Lower lobe of right lung (tissue), 2 donors: Measurements from ENCODE around the gene SLC26A3. TPM values are rescaled to one million over a fixed set of nuclear protein-coding genes. Genes with fewer than 3 reads are reported as not detected.

Source experiments
- ATAC-seq, 2 donors: fragments of 200-7000 bp; cut with Tn5 transposase; one replicate each; pipeline ENCODE4 v1.9.1; 2020 to 2022; ENCODE audit warnings: mild to moderate bottlenecking in 2 of 2, moderate library complexity in 2 of 2
- DNase-seq: peaks from one replicate; pipeline ENCODE4 v3.0.0-alpha.2; 2020
- H3K27ac ChIP-seq: fragments of 200-600 bp; one replicate; pipeline ENCODE4 v1.8.0; 2022
- H3K27me3 ChIP-seq: fragments of 200-600 bp; one replicate; pipeline ENCODE4 v1.8.0; 2022; ENCODE audit warnings: low read depth
- H3K36me3 ChIP-seq: fragments of 200-600 bp; one replicate; pipeline ENCODE4 v1.8.0; 2022; ENCODE audit warnings: mild to moderate bottlenecking
- H3K4me1 ChIP-seq: fragments of 200-600 bp; one replicate; pipeline ENCODE4 v1.8.0; 2022
- H3K4me3 ChIP-seq: fragments of 200-600 bp; one replicate; pipeline ENCODE4 v1.8.0; 2022; ENCODE audit warnings: mild to moderate bottlenecking
- H3K9me3 ChIP-seq: fragments of 200-600 bp; one replicate; pipeline ENCODE4 v1.8.0; 2022
- CTCF ChIP-seq: fragments of 200-600 bp; IDR thresholded peaks from one replicate; pipeline ENCODE4 v1.8.0; 2022; ENCODE audit warnings: antibody characterized with exemption, mild to moderate bottlenecking
- intact Hi-C: fragments of 100-400 bp; cut with DNase I; formaldehyde crosslinking; loops from one replicate; pipeline ENCODE4 v1.11.0; 2022
- total RNA-seq: library from RNA; stranded (reverse); fragmentation: NEBNext Ultra II Directional; extraction: Animal tissue kit (Norgen Biotek cat#: 25700); gene quantifications from one replicate; pipeline ENCODE4 v1.2.1, GENCODE V29; 2021
- donor health status: DM: no; HTN: yes; CAD: no; lungs with severe emphysema.

Gene SLC26A3
- total RNA-seq, 1 donor from 2014 or later = not detected

- no peak overlapping the region for H3K27ac ChIP-seq
- H3K4me3 ChIP-seq = no peak overlapping the region
- intact Hi-C loops = no loop called here
- no peak for TF ChIP-seq CTCF
- no peaks in the 10 kb centered on the region for H3K9me3 ChIP-seq
- ATAC-seq (no peak), DNase-seq (no peak)
- no peaks in the 10 kb centered on the region for H3K4me1 ChIP-seq
- no peaks in the 10 kb centered on the region for H3K27me3 ChIP-seq
- H3K36me3 ChIP-seq = no peaks in the 10 kb centered on the region
Measured at GRCh38 chr7:107846324-107846723, 43.3 kb upstream of the SLC26A3 start.

GRCh38 chr7:107843184-107843583, 40.2 kb upstream of the SLC26A3 start:
- intact Hi-C loops = no loop called here
- H3K36me3 ChIP-seq = no peaks in the 10 kb centered on the region
- TF ChIP-seq CTCF = no peak
- no peaks in the 10 kb centered on the region for H3K4me1 ChIP-seq
- no peaks in the 10 kb centered on the region for H3K27me3 ChIP-seq
- no peak overlapping the region for H3K4me3 ChIP-seq
- DNase-seq (no peak), ATAC-seq (no peak)
- no peak overlapping the region for H3K27ac ChIP-seq
- H3K9me3 ChIP-seq = no peaks in the 10 kb centered on the region

- Histone ChIP-seq H3K27ac (no peak overlapping the region), H3K36me3 (no peaks in the 10 kb centered on the region), H3K9me3 (no peaks in the 10 kb centered on the region), H3K4me1 (no peaks in the 10 kb centered on the region), H3K27me3 (peaks cover 3% of the 10 kb centered on the region), H3K4me3 (no peak overlapping the region)
- ATAC-seq = no peak
- TF ChIP-seq CTCF = no peak
- intact Hi-C loops = no loop called here
- no peak for DNase-seq
Measured at GRCh38 chr7:107842213-107842612, 39.2 kb upstream of the SLC26A3 start.

GRCh38 chr7:107838816-107839565, 36.0 kb upstream of the SLC26A3 start:
- DNase-seq = no peak
- no peak overlapping the region for H3K4me3 ChIP-seq
- H3K27me3 ChIP-seq = peaks cover 4% of the 10 kb centered on the region
- H3K9me3 ChIP-seq = no peaks in the 10 kb centered on the region
- no peak overlapping the region for H3K27ac ChIP-seq
- no peaks in the 10 kb centered on the region for H3K4me1 ChIP-seq
- no peak for TF ChIP-seq CTCF
- intact Hi-C loops = no loop called here
- no peaks in the 10 kb centered on the region for H3K36me3 ChIP-seq
- ATAC-seq = no peak

GRCh38 chr7:107838024-107838601, 35.1 kb upstream of the SLC26A3 start:
- no peak for TF ChIP-seq CTCF
- DNase-seq = no peak
- Histone ChIP-seq H3K4me3 (no peak overlapping the region), H3K27me3 (peaks cover 4% of the 10 kb centered on the region), H3K4me1 (no peaks in the 10 kb centered on the region), H3K27ac (no peak overlapping the region), H3K36me3 (no peaks in the 10 kb centered on the region), H3K9me3 (no peaks in the 10 kb centered on the region)
- no peak for ATAC-seq
- intact Hi-C loops = no loop called here
